ENCODE data around the gene EOLA2. TPM values are rescaled to one million over a fixed set of nuclear protein-coding genes. Genes with fewer than 3 reads are reported as not detected.

EOLA2 gene
- total and polyA plus RNA-seq, 2 of the 8 experiments (the other 6 are each of a cell fraction or from before 2014, with no cell fraction given): 19.0 to 22.5 TPM

GRCh38 chrX:149908308-149908707, 30.0 kb downstream of the EOLA2 start (continued):
- TF ChIP-seq CBX5 (IDR thresholded peaks at IDR 0.05; ENCODE audit: low read depth, low read length) (no peak), RXRA (IDR thresholded peaks at IDR 0.05; ENCODE audit: insufficient read depth, low read depth, low read length) (no peak), SIN3A (conservative IDR thresholded peaks at IDR 0.05 in 1 of 2, IDR thresholded peaks at IDR 0.05 in 1 of 2; ENCODE audit: low read depth in 1 of 2, low read length in 2 of 2) (no peak), KDM4A (IDR thresholded peaks at IDR 0.05; ENCODE audit: low read depth, low read length, severe bottlenecking) (no peak), SIRT6 (IDR thresholded peaks at IDR 0.05; ENCODE audit: low read length) (no peak), CREB1 (IDR thresholded peaks at IDR 0.05) (no peak), TAF1 (IDR thresholded peaks at IDR 0.05; ENCODE audit: low read depth, low read length) (no peak)
